SK-N-MC (cell line): ENCODE measurements around the gene MLEC.

ENCODE experiments used
- DNase-seq: peaks from one replicate; pipeline ENCODE4 v3.0.0-alpha.2; 2011; ENCODE audit warnings: low read depth, low spot score
- H3K27ac ChIP-seq: fragments of 200-600 bp; sonication (generic); 2 replicates; pipeline ENCODE4 v1.5.1; 2016; ENCODE audit warnings: mixed run types
- H3K36me3 ChIP-seq: fragments of 200-600 bp; sonication (generic); 2 replicates; pipeline ENCODE4 v1.6.1; 2017; ENCODE audit warnings: antibody characterized with exemption, low read length, mixed read lengths; ENCODE audit not compliant: insufficient read depth
- H3K4me3 ChIP-seq: fragments of 200-600 bp; sonication (generic); 2 replicates; pipeline ENCODE4 v1.5.1; 2016
- H3K9ac ChIP-seq: fragments of 200-600 bp; sonication (generic); 2 replicates; pipeline ENCODE4 v1.8.0; 2017; ENCODE audit warnings: mixed run types, mixed read lengths; ENCODE audit not compliant: insufficient read length
- H3K9me3 ChIP-seq: fragments of 200-600 bp; sonication (generic); 2 replicates; pipeline ENCODE4 v1.6.1; 2017; ENCODE audit warnings: low read depth, mild to moderate bottlenecking, antibody characterized with exemption, low read length, moderate library complexity, mixed read lengths
- EZH2 ChIP-seq: fragments of 200-600 bp; sonication (generic); IDR thresholded peaks from one replicate; pipeline ENCODE4 v1.6.1; 2017; ENCODE audit warnings: antibody characterized with exemption
- FOXP2 ChIP-seq: optimal IDR thresholded peaks from 2 replicates; pipeline ENCODE3; 2011; ENCODE audit warnings: mild to moderate bottlenecking, moderate library complexity; ENCODE audit not compliant: insufficient read depth; ENCODE audit errors: extremely low read length, control extremely low read depth
- POLR2AphosphoS5 ChIP-seq: IDR thresholded peaks from 2 replicates; pipeline ENCODE4 v1.6.1; 2012; ENCODE audit warnings: mild to moderate bottlenecking, low read depth, low read length, borderline replicate concordance

Gene MLEC

DNA sequence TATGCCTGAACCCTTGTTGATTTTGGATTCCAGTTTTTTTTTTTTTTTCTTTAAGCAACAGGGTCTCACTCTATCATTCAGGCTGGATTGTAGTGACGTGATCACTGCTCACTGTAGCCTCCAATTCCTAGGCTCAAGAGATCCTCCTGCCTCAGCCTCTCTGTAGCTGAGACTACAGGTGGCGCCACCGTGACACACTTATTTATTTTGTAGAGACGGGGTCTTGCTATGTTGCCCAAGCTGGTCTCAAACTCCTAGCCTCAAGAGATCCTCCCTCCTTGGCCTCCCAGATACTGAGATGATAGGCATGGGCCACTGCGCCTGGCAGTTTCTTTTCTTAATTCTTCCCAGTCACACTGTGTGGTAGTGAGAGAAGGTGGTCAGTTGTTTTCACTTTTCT lies 63.9 kb downstream of the MLEC start:
- Histone ChIP-seq H3K4me3 (no peak overlapping the region), H3K36me3 (no peaks in the 10 kb centered on the region), H3K27ac (no peak overlapping the region), H3K9me3 (no peaks in the 10 kb centered on the region), H3K9ac (no peak overlapping the region)
- DNase-seq: no peak
- TF ChIP-seq POLR2AphosphoS5 (no peak), EZH2 (no peak), FOXP2 (no peak)

DNA sequence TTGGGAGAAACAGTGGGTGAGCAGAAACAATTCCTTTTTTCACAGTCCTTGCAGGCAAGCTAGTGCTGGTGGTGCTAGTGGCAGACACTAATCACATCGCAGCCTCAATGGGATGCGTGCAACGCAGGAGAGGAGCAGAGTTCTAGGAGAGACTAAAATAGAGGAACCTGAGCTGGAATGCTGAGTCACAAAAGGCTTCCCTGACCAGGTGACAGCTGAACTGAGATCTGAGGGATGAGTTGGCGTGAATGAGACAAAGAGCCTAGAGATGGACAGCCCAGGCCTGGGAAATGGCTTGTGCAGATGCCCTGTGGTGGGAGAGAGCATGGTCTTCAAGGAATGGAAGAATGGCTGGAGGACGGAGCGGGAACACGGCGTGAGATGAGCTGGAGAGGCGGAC lies 64.4 kb downstream of the MLEC start:
- DNase-seq: no peak
- H3K9ac ChIP-seq: no peak overlapping the region
- H3K36me3 ChIP-seq: no peaks in the 10 kb centered on the region
- H3K4me3 ChIP-seq: no peak overlapping the region
- no peaks in the 10 kb centered on the region for H3K9me3 ChIP-seq
- no peak overlapping the region for H3K27ac ChIP-seq
- TF ChIP-seq POLR2AphosphoS5 (no peak), EZH2 (no peak), FOXP2 (no peak)
